Posterior vena cava (tissue), 2 donors: ENCODE results near the gene GFOD1. TPM values are rescaled to one million over a fixed set of nuclear protein-coding genes. Genes with fewer than 3 reads are reported as not detected.
"Not testable (repeated sequence)": the region's sequence is repeated elsewhere in the genome, so short reads cannot be mapped to it uniquely, and the experiment has no call there.

Experiments used
- DNase-seq: peaks from one replicate; pipeline ENCODE4 v3.0.0-alpha.2; 2020; ENCODE audit warnings: low spot score
- intact Hi-C, 2 donors: fragments of 100-400 bp; cut with DNase I; formaldehyde crosslinking; loops; one replicate each; pipeline versions ENCODE4 v1.14.1 to v1.14.2; 2022 to 2023
- total RNA-seq, 2 donors: library from RNA; stranded (reverse); fragmentation: NEBNext Ultra II Directional; extraction: Animal tissue kit (Norgen Biotek cat#: 25700); gene quantifications; one replicate each; pipeline ENCODE4 v1.2.1, GENCODE V29; 2021
- donor health status: DM: yes; HTN: yes; CAD: no.
- donor health status: DM: yes; HTN: yes; CAD: no.

The GFOD1 gene
- total RNA-seq, 2 donors from 2014 or later: 16.8 to 20.4 TPM

GRCh38 chr6:13471184-13471583 is 16.2 kb downstream of the GFOD1 start:
- no peak for DNase-seq
- intact Hi-C loops: no loop called here

GRCh38 chr6:13470238-13471140 is 16.9 kb downstream of the GFOD1 start:
- DNase-seq: no peak
- intact Hi-C loops: no loop called here

- intact Hi-C loops: no loop called here
- DNase-seq: no peak
Measured at GRCh38 chr6:13469693-13470092, 17.7 kb downstream of the GFOD1 start.

DNA sequence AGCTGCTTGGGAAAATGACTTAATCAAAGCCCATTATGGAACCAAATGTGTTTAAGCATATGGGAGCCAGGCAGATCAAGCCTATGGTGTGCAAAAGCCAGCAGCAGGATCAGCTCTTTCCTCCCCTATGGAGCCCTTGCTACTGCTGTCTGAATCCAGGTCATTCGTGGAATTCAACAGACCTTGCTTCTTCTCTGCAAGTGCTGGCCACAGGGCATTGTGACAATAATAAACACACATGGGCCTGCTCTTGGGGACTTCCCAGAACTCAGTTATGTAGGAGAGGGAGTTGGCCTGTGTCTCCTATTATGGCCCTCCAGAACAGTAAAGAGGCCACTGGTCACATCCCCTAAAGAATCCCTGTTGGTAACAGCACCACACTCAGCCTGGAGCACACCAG is 18.6 kb downstream of the GFOD1 start:
- no peak for DNase-seq
- intact Hi-C loops: no loop called here

DNA sequence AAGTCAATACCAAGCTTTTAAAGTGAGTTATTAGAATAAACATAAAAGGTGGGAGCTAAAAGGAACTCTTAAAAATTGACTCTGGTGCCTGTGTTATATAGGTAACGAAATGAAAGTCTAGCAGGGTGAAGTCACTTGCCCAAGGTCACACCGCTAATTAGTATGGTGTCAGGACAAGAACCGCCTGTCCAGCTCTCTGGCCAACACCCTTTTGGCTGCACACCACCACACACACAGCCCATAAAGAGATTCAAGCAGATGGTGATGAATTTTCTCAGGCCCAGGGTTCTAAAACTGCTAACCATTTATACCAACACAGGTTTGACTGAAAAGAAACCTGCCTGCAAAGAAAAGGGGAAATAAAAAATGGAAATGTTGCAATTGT is 20.2 kb downstream of the GFOD1 start:
- DNase-seq: no peak
- intact Hi-C loops: no loop called here

- DNase-seq: no peak
- intact Hi-C loops: no loop called here
Measured at GRCh38 chr6:13466304-13467215, 20.8 kb downstream of the GFOD1 start.

DNA sequence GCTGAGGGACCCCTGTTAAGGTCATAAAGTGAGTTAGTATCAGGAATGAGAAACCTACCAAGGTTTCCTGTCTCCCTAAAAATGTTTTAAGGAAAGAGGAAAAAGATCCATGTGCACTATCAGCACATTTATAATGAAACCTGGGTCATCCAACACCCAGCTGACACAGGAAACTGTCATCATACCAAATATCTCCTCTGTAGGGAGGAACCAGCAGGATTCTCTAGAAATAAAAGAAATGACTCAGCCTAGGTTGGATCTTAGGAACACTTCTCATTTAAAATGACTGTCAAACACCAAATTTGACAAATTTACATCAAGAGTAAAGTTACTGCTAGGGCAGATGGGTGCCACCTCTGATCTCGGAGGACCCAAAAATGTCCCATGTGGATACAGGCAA is 21.7 kb downstream of the GFOD1 start:
- intact Hi-C loops: no loop called here

DNA sequence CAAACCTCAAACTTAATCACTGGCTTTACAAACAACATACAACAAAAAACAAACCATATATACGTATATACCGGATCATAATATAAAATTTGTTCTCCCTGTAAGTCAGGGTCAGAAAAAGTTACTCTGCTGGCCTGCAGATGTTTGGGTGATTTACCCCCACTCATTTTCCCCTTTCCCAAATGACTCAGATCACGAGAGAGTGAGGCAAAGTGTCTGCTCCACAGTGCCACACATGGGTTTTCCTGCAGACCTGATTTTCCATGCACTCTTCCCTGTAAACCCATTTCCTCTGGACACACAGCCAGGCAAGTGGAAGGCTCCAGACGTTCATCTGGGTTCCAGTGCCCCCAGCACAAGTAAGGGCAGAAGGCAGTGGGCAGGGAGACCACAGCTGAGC is 23.5 kb downstream of the GFOD1 start:
- DNase-seq: no peak
- intact Hi-C loops: no loop called here

More for the DNA sequence above, 21.7 kb downstream of the GFOD1 start:
- DNase-seq: no peak

DNA sequence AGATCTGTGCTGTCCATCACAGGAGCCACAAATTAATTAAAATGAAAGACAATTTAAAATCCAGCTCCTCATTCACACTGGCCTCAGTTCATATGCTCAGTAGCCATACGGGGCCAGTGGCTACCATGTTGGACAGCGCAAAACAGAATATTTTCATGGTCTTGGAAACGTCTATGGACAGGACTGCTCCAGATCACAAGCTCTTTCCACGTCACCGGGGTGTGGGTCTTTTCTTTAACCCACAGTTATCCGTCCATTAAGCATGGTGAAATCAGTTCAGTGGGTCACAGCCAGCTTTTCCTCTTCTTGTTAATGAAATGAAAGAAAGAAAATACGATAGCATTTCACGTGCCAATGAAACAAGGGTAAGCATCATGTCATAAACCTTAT is 24.1 kb downstream of the GFOD1 start:
- DNase-seq: no peak
- intact Hi-C loops: no loop called here

DNA sequence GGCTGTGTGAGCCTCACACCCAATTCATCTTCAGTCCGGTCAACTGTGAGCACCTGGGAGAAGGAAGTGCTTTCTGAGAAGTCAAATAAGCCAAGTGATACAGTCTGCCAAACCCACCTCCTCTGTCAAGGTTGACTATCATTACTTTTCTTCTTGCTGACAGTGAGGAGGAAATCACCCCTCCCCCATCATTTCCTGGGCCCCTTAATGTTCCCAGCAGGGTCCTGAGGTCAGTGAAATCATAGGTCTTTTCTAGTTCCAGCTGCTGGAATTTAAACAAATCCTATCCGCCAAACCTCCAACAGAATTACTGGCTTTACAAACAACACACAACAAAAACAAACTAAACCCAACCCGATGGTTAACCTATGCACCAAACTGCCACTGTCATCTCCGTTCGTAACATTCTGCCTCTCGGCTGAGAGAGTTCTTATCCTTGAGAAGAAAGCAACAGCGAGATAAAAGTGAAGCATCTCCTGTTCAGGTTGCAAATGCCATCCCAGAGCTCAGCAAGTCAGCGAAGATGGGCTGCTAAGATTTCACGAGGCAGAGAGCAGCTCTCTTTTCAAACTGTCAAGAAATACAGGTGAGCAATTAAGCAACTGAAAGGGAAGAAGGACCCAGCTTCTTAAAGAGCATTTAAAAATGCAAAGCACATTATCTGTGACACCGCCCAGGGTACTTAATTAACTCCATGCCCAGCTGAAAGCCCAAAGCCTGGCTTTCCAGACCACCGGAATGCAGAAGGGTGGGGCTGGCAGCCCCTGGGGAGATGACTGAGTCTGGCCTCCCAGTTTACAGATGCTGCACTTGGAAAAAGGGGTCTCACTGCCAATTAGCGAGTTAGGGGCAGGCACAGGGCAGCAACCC is 24.7 kb downstream of the GFOD1 start:
- DNase-seq: no peak

DNA sequence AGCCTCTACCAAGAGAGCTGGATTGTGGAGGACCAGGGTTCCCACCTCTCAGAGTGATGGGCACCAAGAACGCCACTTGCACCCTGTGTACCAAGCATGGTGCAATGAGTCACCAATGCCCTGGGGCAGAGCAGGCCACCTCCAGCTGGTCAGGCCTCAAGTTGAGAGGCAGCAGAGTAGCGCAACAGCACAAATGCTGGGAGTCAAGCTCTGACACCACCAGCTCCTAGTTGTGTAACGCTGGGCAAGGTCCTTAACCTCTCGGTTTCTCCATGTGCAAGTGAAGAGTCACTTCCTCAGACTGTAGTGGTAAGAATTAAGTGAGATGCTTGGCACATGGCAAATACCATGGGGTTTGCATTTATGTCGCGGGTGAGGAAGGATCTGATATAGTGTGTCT is 25.6 kb downstream of the GFOD1 start:
- DNase-seq: no peak
- intact Hi-C loops: no loop called here

More for the DNA sequence above, 24.7 kb downstream of the GFOD1 start:
- intact Hi-C loops: no loop called here

GRCh38 chr6:13461307-13461706 is 26.1 kb downstream of the GFOD1 start:
- no peak for DNase-seq
- intact Hi-C loops: no loop called here

- DNase-seq, intact Hi-C loops: not testable (repeated sequence)
Measured at GRCh38 chr6:13460289-13460688, 27.1 kb downstream of the GFOD1 start.

- DNase-seq: no peak
- intact Hi-C loops: loop anchor here in 1 of 2 donors (10.0 kb wide), 1 partner anchor 53 kb away; no protein-coding TSS in a partner anchor
Measured at GRCh38 chr6:13457577-13457976, 29.8 kb downstream of the GFOD1 start.

DNA sequence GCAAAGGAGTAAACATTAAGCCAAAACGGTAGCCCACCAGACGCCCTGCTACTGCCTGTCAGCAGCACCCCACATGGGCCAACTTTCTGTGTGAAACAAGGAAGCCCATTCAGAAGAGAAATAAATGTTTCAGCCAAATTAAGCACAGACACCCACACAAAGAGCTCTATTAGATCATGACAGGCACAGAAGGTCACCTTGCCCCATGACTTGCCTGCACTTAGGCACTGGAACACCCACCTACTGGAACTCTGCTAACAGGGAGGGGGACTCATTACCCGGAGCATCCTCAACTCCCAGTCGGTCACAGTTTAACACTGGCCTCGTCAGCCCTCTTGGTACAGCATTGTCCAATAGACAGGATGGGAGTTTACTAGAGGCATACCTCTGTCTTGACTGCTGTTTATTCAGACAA is 31.8 kb downstream of the GFOD1 start:
- DNase-seq: no peak
- intact Hi-C loops: loop anchor here in 1 of 2 donors (10.0 kb wide), 1 partner anchor 51 kb away; no protein-coding TSS in a partner anchor

DNA sequence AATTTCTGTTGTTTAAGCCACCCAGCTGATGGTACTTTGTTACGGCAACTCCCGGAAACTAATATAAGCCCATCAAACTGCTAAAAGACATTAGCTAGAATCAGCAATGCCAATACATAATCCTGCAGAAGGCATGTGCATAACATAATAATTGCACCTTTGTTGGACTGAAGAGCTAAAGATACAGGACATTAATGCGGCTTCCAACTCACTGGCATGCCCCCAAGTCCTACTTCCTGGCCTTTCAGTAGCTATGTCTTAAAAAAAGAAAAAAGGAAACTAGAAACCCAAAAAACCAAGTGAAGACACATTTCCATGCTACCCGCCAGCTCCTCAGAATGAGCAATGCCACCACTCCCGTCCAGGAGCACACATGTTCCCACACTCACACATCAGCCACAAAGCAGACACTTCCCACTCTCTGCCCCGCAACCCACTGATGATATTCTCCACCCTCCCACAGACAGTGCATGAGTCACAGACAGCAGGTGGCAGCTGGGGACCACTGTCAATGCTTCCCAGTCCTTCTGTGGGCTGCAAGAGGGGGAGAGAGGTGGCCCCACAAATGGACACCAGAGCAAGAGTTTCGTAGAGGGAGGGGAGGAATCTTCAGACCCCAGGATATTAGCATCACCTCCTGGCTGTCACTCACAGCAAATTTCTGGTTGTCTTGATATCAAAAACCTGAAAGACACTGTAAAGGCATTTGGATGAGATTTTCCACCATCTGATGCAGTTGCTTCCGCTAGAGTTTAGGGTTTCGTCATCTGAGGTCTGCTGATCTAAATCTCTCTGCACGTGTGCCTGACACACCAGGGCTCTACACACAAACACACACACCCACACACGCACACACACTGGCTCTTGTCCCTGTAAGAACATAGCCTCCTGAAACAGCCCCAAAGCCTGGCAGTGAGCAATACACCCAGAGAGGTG is 32.8 kb downstream of the GFOD1 start:
- intact Hi-C loops: loop anchor here in 1 of 2 donors (10.0 kb wide), 1 partner anchor 50 kb away; no protein-coding TSS in a partner anchor
- DNase-seq: peak; percentile 88

GRCh38 chr6:13453771-13454251 is 33.6 kb downstream of the GFOD1 start:
- intact Hi-C loops: loop anchor here in 1 of 2 donors (10.0 kb wide), 1 partner anchor 49 kb away; no protein-coding TSS in a partner anchor
- no peak for DNase-seq

- intact Hi-C loops: loop anchor here in 1 of 2 donors (10.0 kb wide), 1 partner anchor 48 kb away; no protein-coding TSS in a partner anchor
Measured at GRCh38 chr6:13453153-13453552, 34.2 kb downstream of the GFOD1 start.

More at GRCh38 chr6:13453153-13453552, 34.2 kb downstream of the GFOD1 start:
- DNase-seq: no peak
